Measurements from ENCODE around the gene ARL4A. TPM values are rescaled to one million over a fixed set of nuclear protein-coding genes. Genes with fewer than 3 reads are reported as not detected.

The ARL4A gene
- total and polyA plus RNA-seq, 10 of the 15 experiments (the other 5 are each of a cell fraction or from before 2014, with no cell fraction given) = 0.35 to 4.6 (median 2.7) TPM

DNA sequence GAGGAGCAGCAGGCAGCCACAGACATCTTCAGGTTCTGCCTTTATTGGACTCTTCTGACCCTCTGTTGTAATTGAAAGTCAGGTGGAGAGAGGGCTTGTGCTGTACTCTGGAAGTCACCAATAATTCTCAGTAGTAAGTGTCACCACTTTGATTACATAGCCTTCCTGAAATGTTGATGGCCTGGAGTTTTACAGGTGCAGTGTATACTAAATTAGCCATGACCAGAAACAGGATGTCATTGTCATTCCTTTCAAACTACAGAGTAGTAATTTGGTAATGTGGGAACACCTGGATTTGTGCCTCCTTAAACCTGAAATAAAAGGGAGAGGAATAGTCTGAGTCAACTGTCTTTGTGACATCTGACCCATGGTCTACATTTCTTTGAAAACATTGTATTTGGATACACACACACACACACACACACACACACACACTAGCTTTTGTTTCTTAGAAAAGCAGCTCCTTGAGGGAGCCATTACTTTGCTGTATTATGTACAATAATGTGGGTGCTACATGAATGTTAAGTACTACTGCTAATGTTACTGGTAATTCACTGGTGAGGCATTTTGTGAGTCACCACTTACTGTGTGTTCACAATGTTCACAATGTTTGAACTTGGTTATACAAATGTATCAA lies 19.6 kb downstream of the ARL4A start:
- H2AFZ ChIP-seq (ENCODE audit: control insufficient read depth, low read depth, low read length) = no peak overlapping the region

More for the DNA sequence above, 19.6 kb downstream of the ARL4A start:
- Histone ChIP-seq H3K36me3 (ENCODE audit: control insufficient read depth in 2 of 2, insufficient read depth in 2 of 2, low read length in 1 of 2) (no peaks in the 10 kb centered on the region), H3K4me1 (ENCODE audit: control insufficient read depth, insufficient read depth, low read length) (no peaks in the 10 kb centered on the region), H3K4me2 (ENCODE audit: control insufficient read depth, insufficient read depth) (no peak overlapping the region), H3K9ac (ENCODE audit: control insufficient read depth, insufficient read depth, low read length) (no peak overlapping the region), H3K79me2 (ENCODE audit: control insufficient read depth, insufficient read depth, low read length) (no peaks in the 10 kb centered on the region), H3K4me3 (no peak overlapping the region), H3K27me3 (replicated peaks in 1 of 2; ENCODE audit: control insufficient read depth in 2 of 2, insufficient read depth in 2 of 2, low read length in 1 of 2) (no peaks in the 10 kb centered on the region), H4K20me1 (ENCODE audit: control insufficient read depth, insufficient read depth) (no peaks in the 10 kb centered on the region), H3K9me3 (replicated peaks; ENCODE audit: control insufficient read depth, insufficient read depth, low read length) (no peaks in the 10 kb centered on the region), H3K27ac (ENCODE audit: control insufficient read depth, insufficient read depth) (no peak overlapping the region)
- intact Hi-C loops (cut with micrococcal nuclease; ENCODE audit: unreplicated experiment) = no loop called here
- ChIA-PET CTCF (no interaction called here), SMC1A (ENCODE audit: uncharacterized antibody, unreplicated experiment) (no interaction called here), POLR2A (no interaction called here), RAD21 (ENCODE audit: unreplicated experiment) (no interaction called here)
- no TSS peak for BruUV-seq (replicated peaks)
- in situ Hi-C loops (cut with MboI) = no loop called here
- ATAC-seq (no peak), DNase-seq (ENCODE audit: low read depth, low spot score) (no peak), FAIRE-seq (no peak)
- TF ChIP-seq, protein P1, sequence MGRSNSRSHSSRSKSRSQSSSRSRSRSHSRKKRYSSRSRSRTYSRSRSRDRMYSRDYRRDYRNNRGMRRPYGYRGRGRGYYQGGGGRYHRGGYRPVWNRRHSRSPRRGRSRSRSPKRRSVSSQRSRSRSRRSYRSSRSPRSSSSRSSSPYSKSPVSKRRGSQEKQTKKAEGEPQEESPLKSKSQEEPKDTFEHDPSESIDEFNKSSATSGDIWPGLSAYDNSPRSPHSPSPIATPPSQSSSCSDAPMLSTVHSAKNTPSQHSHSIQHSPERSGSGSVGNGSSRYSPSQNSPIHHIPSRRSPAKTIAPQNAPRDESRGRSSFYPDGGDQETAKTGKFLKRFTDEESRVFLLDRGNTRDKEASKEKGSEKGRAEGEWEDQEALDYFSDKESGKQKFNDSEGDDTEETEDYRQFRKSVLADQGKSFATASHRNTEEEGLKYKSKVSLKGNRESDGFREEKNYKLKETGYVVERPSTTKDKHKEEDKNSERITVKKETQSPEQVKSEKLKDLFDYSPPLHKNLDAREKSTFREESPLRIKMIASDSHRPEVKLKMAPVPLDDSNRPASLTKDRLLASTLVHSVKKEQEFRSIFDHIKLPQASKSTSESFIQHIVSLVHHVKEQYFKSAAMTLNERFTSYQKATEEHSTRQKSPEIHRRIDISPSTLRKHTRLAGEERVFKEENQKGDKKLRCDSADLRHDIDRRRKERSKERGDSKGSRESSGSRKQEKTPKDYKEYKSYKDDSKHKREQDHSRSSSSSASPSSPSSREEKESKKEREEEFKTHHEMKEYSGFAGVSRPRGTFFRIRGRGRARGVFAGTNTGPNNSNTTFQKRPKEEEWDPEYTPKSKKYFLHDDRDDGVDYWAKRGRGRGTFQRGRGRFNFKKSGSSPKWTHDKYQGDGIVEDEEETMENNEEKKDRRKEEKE (IDR thresholded peaks at IDR 0.05) = no peak
- TF ChIP-seq, protein P2, sequence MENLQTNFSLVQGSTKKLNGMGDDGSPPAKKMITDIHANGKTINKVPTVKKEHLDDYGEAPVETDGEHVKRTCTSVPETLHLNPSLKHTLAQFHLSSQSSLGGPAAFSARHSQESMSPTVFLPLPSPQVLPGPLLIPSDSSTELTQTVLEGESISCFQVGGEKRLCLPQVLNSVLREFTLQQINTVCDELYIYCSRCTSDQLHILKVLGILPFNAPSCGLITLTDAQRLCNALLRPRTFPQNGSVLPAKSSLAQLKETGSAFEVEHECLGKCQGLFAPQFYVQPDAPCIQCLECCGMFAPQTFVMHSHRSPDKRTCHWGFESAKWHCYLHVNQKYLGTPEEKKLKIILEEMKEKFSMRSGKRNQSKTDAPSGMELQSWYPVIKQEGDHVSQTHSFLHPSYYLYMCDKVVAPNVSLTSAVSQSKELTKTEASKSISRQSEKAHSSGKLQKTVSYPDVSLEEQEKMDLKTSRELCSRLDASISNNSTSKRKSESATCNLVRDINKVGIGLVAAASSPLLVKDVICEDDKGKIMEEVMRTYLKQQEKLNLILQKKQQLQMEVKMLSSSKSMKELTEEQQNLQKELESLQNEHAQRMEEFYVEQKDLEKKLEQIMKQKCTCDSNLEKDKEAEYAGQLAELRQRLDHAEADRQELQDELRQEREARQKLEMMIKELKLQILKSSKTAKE (IDR thresholded peaks at IDR 0.05; ENCODE audit: low read depth, poor library complexity, severe bottlenecking) = no peak
- TF ChIP-seq MEF2B (IDR thresholded peaks at IDR 0.05; ENCODE audit: partially characterized antibody, poor library complexity, severe bottlenecking) (no peak), ZZZ3 (IDR thresholded peaks at IDR 0.05; ENCODE audit: control insufficient read depth, insufficient read length, low read depth) (no peak), CREM (IDR thresholded peaks at IDR 0.05; ENCODE audit: low read depth) (no peak), BRCA1 (IDR thresholded peaks at IDR 0.05; ENCODE audit: low read depth, low read length) (no peak)
- TF ChIP-seq, protein P3, sequence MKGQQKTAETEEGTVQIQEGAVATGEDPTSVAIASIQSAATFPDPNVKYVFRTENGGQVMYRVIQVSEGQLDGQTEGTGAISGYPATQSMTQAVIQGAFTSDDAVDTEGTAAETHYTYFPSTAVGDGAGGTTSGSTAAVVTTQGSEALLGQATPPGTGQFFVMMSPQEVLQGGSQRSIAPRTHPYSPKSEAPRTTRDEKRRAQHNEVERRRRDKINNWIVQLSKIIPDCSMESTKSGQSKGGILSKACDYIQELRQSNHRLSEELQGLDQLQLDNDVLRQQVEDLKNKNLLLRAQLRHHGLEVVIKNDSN (IDR thresholded peaks at IDR 0.05; ENCODE audit: borderline replicate concordance, extremely low read length, insufficient read depth, low read depth, low read length) = no peak
